ACHN (cell line): ENCODE measurements around the gene TSPY1.
"Not testable (repeated sequence)": the region's sequence is repeated elsewhere in the genome, so short reads cannot be mapped to it uniquely, and the experiment has no call there.

Experiments
- DNase-seq: peaks from one replicate; pipeline ENCODE4 v3.0.0-alpha.2; 2015
- in situ Hi-C: cut with HindIII; loops from 2 replicates; pipeline ENCODE4 v1.10.0; 2017; ENCODE audit warnings: low sequenced_read_pairs, low pct_ligation_motif_present, low pct_unique_long_range_greater_than_20kb

The TSPY1 gene, protein sequence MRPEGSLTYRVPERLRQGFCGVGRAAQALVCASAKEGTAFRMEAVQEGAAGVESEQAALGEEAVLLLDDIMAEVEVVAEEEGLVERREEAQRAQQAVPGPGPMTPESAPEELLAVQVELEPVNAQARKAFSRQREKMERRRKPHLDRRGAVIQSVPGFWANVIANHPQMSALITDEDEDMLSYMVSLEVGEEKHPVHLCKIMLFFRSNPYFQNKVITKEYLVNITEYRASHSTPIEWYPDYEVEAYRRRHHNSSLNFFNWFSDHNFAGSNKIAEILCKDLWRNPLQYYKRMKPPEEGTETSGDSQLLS

DNA sequence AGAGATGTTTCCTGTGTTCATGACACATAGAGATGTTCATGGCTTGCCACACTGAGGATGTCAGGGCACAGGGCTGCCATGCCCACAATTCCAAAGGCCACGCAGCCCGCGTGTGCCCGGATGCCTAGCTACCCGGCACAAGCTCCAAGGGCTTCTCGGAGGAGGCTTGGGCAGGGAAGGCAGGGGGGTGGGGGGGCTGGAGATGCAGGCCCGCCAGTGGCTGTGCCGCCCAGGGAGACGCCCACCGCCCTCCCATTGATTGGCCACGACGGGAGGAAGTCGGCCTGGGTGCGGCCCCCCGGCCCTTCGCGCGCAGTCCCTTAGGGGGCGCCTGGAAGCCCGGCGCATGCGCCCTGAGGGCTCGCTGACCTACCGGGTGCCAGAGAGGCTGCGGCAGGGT, at the start of gene TSPY1:
TSPY1 (plus strand) TSS at position 301 of the 400 bp plus-strand sequence; CDS start at position 347, 46 bp downstream.
- DNase-seq, in situ Hi-C loops: not testable (repeated sequence)

- not testable (repeated sequence) for DNase-seq
Measured at GRCh38 chrY:9486967-9487366, 20.2 kb downstream of the TSPY1 start, which contains the start of gene TSPY9. TSS of gene TSPY9 (plus strand) at chrY:9487267. CDS start at chrY:9487313, 46 bp downstream.

DNA sequence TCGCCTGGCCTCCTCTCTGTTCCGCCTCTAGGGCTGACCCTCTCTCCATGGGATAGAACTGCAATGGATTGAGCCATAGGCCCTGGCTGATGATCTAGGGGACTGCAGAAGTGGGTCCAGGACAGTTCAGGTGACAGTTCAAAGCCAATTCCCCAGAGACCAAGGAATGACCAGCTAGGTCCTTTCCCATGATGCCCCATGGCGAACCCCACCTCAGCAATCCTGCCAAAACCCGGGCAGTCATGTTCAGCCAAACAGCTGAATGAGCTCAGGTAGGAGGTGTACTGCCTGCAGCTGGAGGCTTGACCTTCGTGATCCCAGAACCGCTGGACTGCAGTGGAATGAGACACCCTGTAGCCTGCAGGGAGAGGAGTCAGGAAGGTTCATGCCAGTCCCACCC, 37.6 kb downstream of the TSPY1 start:
- in situ Hi-C loops, DNase-seq: not testable (repeated sequence)

More at GRCh38 chrY:9486967-9487366, 20.2 kb downstream of the TSPY1 start, which contains the start of gene TSPY9:
- in situ Hi-C loops = not testable (repeated sequence)

DNA sequence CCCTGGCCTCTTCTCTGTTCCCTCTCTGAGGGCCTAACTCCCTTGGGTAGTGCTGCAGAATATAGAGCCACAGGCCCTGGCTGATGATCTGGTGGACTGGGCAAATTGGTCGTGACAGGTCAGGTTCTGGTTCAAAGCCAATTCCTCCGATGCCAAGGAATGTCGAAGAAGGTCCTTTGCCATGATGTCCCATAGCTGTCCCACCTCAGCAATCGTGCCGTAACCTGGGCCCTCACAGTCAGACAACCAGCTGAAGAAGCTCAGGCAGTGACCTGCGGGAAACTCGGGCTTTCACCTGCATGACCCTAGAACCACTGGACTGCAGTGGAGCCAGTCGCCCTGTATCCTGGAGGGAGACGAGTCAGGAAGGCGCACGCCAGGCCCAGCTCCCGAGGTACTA, 49.5 kb downstream of the TSPY1 start:
- in situ Hi-C loops = not testable (repeated sequence)

More for the DNA sequence above, 49.5 kb downstream of the TSPY1 start:
- DNase-seq = not testable (repeated sequence)
